NCI-H510A (cell line): ENCODE data around the gene STX19.

Experiments used
- DNase-seq: peaks from one replicate; lab custom pipeline; 2025; lab: John Stamatoyannopoulos, UW

Gene STX19

DNA sequence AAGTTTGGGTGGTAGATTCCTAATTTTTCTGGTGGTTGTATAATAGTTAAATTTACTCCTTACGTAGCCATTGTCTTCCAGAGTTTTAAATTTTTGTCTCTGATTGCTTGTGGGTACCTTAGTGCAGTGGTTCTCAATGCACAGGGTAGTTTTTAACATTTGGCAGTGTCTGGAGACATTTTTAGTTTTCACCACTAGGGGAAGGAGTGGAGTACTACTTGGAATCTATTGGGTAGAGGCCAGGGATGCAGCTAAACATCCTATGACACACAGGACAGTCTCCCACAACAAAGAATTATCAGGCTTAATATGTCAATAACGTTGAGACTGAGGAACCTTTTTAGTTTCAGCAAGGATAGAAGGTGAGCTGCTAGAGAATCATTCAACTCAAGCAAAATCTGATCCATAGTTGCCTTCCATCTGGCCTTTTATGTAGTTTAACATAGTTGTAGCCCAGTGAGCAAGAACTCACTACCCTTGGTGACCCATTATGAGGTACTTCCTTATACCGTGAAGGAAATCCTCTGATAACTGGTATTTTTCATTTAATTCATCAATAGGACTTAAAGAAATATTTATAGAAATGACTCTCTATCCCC, 8.6 kb upstream of the STX19 start:
- DNase-seq: no peak

GRCh38 chr3:94026623-94027022, 1.8 kb downstream of the STX19 start:
- DNase-seq: no peak

DNA sequence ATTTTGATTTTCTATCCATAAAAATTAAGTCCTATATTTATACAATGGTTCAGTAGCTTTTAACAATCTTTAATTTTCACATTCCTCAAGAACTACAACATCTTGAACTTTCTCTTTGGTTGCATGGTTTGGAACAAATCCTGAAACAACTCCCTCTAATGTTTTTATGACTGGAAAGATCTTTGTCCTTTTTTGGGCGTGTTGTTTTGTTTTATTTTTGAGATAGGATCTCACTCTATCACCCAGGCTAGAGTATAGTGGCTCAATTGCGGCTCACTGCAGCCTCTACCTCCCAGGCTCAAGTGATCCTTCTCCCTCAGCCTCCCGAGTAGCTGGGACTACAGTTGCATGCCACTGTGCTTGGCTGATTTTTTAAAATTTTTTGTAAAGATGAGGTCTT, 4.0 kb downstream of the STX19 start:
- no peak for DNase-seq

GRCh38 chr3:94020293-94020692, 8.1 kb downstream of the STX19 start:
- no peak for DNase-seq

DNA sequence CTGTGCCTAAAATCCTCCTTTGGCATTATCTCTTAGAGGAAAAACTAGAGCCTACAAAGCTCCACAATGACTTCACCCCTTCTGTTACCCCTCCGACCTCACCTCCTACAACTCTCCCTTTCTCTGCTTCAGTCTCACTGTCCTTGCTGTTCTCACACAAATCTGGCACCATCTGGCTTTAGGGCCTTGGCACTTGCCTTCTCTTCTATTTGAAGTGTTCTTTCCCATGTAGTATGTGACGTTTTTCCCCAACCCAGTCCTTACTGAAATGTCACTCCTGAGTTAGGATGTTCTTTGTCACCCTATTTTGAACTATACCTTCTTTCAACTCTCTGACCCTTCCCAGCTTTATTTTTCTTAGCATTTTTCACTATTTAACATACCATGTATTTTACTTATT, 8.7 kb downstream of the STX19 start:
- no peak for DNase-seq

DNA sequence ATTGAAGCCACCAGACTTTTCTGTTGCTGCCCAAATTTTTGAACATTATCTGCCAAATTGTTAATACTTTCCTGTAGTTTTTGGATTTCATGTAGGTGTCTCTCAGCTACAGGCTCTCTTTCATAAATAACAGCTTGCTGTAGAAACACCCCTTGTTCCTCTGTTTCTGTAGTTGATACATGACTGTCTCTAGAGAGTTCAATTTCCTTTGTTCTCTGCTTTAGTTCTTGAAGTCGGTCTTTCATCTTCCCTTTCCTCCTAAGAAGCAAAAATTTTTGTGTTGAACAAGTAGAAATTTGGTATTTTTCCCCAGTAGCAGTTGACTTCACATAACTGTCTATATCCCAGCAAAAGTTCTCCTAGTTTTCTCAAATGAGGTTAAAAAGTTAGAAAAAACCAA, 13.4 kb downstream of the STX19 start:
- DNase-seq: no peak

GRCh38 chr3:94012185-94012584, 16.2 kb downstream of the STX19 start:
- no peak for DNase-seq

DNA sequence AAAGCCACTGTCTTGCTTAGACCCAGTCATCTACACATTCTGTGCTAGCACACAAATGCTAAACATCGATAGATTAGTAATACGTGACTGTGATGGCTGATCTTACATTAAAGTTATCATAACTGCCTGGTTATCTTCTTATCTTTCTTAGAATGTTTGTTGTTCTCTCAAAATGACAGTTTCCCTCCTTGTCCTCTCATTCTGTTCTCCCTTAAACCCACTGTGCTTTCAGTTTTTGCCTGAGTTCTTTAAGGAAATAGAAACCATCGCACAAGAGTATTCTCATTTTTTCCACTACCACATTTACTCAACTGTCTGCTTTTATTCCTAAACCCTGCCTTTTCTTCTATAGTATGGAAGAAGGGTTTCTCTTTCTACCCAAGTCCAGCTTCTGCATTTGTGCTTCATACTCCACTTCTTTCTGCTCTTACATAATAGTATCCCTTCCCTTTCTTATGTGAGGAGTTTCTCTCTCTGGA, 17.1 kb downstream of the STX19 start:
- DNase-seq: no peak

- no peak for DNase-seq
These were observed 18.8 kb downstream of the STX19 start for GRCh38 chr3:94009608-94010007.

DNA sequence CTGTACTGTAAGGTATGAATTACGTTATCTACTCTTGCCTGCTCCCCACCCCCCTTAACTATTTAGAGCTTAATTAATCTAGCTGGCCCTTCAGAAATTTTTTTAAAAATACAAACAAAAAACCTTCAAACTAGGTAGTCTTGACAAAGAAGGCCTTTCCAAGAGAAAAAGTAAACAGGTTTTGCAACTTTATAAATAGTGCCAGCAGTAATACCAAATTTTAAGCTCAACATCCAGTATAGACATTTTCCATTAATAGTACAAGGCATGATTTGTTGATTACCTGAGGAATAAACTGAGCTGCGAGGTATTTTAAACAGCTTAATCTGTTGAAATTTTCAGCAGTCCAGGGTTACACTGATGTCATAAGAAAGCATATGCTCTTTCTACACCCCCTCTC, 20.1 kb downstream of the STX19 start:
- no peak for DNase-seq

- no peak for DNase-seq
These were observed 24.0 kb downstream of the STX19 start for GRCh38 chr3:94004301-94004910.

DNA sequence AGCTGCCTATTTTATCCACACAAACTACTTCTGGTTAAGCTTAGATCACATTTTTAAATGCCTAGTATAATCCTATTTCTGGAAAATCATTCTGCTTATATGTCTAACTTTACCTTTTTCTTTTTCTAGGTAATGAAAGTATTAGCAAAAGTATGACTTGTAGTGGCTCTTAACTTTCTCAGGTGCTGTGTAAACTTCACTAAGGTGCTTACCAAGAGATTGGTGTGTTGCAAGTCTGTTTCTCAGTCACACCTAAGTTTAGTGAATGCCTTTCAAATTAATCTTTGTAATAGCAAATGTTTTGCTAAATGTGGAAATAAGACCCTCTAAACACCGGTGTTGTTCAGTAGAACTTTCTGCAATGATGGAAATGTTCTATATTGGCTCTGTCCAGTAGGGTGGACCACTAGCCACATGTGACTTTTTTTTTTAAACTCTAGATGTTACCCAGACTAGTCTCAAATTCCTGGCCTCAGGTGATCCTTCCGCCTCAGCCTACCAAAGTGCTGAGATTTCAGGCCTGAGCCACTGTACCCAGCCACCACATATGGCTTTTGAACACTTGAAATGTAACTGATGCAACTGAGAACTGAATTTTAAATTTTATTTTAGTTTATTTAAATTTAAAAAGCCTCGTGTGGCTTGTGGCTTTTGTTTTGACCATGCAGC, 26.4 kb downstream of the STX19 start:
- no peak for DNase-seq

- DNase-seq: no peak
These were observed 27.2 kb downstream of the STX19 start for GRCh38 chr3:94001191-94001590.

GRCh38 chr3:93994056-93994455, 34.3 kb downstream of the STX19 start:
- DNase-seq: no peak

GRCh38 chr3:93992207-93992606, 36.2 kb downstream of the STX19 start:
- no peak for DNase-seq

- DNase-seq: no peak
These were observed 36.8 kb downstream of the STX19 start for GRCh38 chr3:93991631-93992030.

GRCh38 chr3:93989241-93989640, 39.2 kb downstream of the STX19 start:
- DNase-seq: no peak

DNA sequence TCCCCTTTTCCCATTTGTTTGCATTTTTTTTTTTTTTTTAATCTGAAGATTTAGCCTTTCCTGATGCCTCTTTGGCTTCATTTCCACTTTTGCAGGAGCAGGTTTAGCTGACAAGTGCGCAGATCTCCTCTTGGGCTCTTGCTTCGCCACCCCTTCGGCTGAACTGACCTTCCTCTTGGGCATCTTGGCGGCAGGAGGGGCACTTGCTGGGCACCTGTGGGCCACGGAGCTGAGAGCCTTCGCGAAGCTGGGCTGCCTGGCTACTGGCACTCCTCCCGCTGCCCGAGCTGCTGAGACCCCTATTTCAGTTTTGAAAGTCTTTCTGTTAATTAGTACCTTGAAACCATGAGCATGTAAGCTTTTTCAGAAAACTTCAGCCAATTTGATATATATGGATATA, 39.6 kb downstream of the STX19 start:
- no peak for DNase-seq

GRCh38 chr3:93988283-93988682, 40.1 kb downstream of the STX19 start:
- DNase-seq: no peak

- no peak for DNase-seq
These were observed 43.8 kb downstream of the STX19 start for GRCh38 chr3:93984618-93985017.

- DNase-seq: no peak
These were observed 45.0 kb downstream of the STX19 start for GRCh38 chr3:93983408-93983807.

GRCh38 chr3:93981649-93982048, 46.7 kb downstream of the STX19 start:
- DNase-seq: no peak

- peak; percentile 93 for DNase-seq
These were observed 48.3 kb downstream of the STX19 start, which contains the start of gene ARL13B for GRCh38 chr3:93979850-93980676. ARL13B (plus strand) TSS chr3:93980155; CDS start chr3:93980424, 269 bp downstream.
